Stomach (tissue), 9 donors: ENCODE data around the gene GMCL2. TPM values are rescaled to one million over a fixed set of nuclear protein-coding genes. Genes with fewer than 3 reads are reported as not detected.

Experiments
- DNase-seq, 2 donors: peaks; one replicate each; pipeline versions ENCODE4 v3.0.0 to v3.0.0-alpha.2; 2013 to 2019
- H3K27ac ChIP-seq, 5 donors: fragments of 200-600 bp in 4 of 5; sonication (generic) in 4 of 5; one replicate each; pipeline ENCODE4 v1.5.1; 2013 to 2019; ENCODE audit warnings: mild to moderate bottlenecking in 1 of 5, moderate library complexity in 1 of 5
- H3K27me3 ChIP-seq, 3 donors: fragments of 200-600 bp; sonication (generic); one replicate each; pipeline ENCODE4 v1.5.1; 2017 to 2019; ENCODE audit warnings: mixed run types in 1 of 3
- H3K36me3 ChIP-seq, 4 donors: fragments of 200-600 bp; sonication (generic); 1 replicate in 3 of 4; 2 replicates in 1 of 4; pipeline ENCODE4 v1.5.1; 2016 to 2019
- H3K4me1 ChIP-seq, 4 donors: fragments of 200-600 bp; sonication (generic); one replicate each; pipeline ENCODE4 v1.5.1; 2016 to 2019
- H3K4me3 ChIP-seq, 4 donors: fragments of 200-600 bp; sonication (generic) in 3 of 4; one replicate each; pipeline ENCODE4 v1.5.1; 2016 to 2019; ENCODE audit warnings: mild to moderate bottlenecking in 1 of 4
- H3K9me3 ChIP-seq, 4 donors: fragments of 200-600 bp; sonication (generic); one replicate each; pipeline ENCODE4 v1.5.1; 2016 to 2019
- CTCF ChIP-seq, 7 experiments: fragments of 450-650 bp in 4 of 7; fragments of 200-600 bp in 3 of 7; sonication (generic) in 3 of 7; IDR thresholded peaks; one replicate each; pipeline ENCODE4 v1.5.1; 2016 to 2019; ENCODE audit warnings: antibody characterized with exemption in 7 of 7, control low read depth in 2 of 7, mild to moderate bottlenecking in 1 of 7
- EP300 ChIP-seq: sonication (generic); formaldehyde crosslinking; IDR thresholded peaks from one replicate; pipeline ENCODE4 v1.6.1; 2017; ENCODE audit warnings: antibody characterized with exemption
- POLR2A ChIP-seq, 4 donors: fragments of 450-650 bp; IDR thresholded peaks; one replicate each; pipeline ENCODE4 v1.6.1; 2016; ENCODE audit warnings: antibody characterized with exemption in 4 of 4, control low read depth in 2 of 4, mild to moderate bottlenecking in 1 of 4, moderate library complexity in 1 of 4
- POLR2AphosphoS5 ChIP-seq, 3 donors: sonication (generic); formaldehyde crosslinking; IDR thresholded peaks; one replicate each; pipeline ENCODE4 v1.6.1; 2016; ENCODE audit warnings: antibody characterized with exemption in 3 of 3
- WGBS, 5 donors: extraction: QIAGEN DNeasy Blood & Tissue Kit in 3 of 5; methylation state at CpG; one replicate each; pipeline versions ENCODE4 v1.1.5 to v1.1.7; 2013 to 2018; 5-methylcytosine and 5-hydroxymethylcytosine counted together
- intact Hi-C: fragments of 100-400 bp; cut with DNase I; formaldehyde crosslinking; loops from one replicate; pipeline ENCODE4 v1.15.1; 2023; ENCODE audit warnings: low total_unique reads
- polyA plus RNA-seq, 3 donors: library from polyadenylated mRNA; stranded (reverse); fragments of 200-250 nt; gene quantifications; one replicate each; pipeline ENCODE4 v1.2.3, GENCODE V29; 2013
- total RNA-seq, 5 donors: library from RNA; depleted of rRNA; stranded (reverse); fragments of >200 nt; gene quantifications; one replicate each; pipeline versions ENCODE4 v1.1.0 to v1.2.3, GENCODE V29; 2014 to 2016
- donor health status: healthy with polysubstance abuse.
- donor health status: Bipolar disorder and iron deficiency.
- donor health status: healthy.

The GMCL2 gene
- total and polyA plus RNA-seq, 8 donors, result not detected

- 88 to 94% (median 92%) methylated on average over 3 of the region's 3 CpGs for WGBS, 5 donors
- H3K27ac ChIP-seq, result no peak overlapping the region
- TF ChIP-seq CTCF (IDR thresholded peaks at IDR 0.05), result no peak
- TF ChIP-seq POLR2AphosphoS5 (IDR thresholded peaks at IDR 0.05), result no peak
- no peak for TF ChIP-seq POLR2A (IDR thresholded peaks at IDR 0.05)
- TF ChIP-seq EP300, result no peak
- peaks cover 11 to 57% (median 30%) of the 10 kb centered on the region in 4 donors for H3K4me1 ChIP-seq
- H3K9me3 ChIP-seq, result no peaks in the 10 kb centered on the region
- H3K36me3 ChIP-seq, result peaks cover 33 to 85% (median 69%) of the 10 kb centered on the region in 4 donors
- no peak for DNase-seq
- intact Hi-C loops, result no loop called here
- no peaks in the 10 kb centered on the region for H3K27me3 ChIP-seq
- no peak overlapping the region for H3K4me3 ChIP-seq
Measured at GRCh38 chr5:178227929-178228328, 40.8 kb upstream of the GMCL2 start.

DNA sequence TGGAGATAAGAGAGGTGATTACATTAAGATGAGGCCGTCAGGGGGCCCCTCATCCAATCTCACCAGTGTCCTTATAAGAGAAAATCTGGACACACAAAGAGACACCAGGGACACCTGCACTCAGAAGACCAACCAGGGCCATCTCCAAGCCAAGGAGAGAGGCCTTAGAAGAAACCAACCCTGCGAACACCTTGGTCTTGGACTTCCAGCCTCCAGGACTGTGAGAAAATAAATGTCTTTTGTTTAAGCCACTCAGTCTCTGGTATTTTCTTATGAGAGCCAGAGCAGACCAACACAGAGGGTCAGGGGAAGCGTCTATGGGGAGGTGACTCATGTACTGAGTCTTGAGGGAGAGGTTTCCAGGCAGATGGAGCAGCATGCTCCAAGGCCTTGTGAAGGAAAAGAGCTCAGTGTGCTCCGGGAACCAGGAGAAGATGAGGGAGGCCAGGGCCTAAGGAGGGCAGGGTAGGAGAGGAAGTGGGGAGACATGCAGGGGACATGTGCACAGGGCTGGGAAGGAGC, 40.0 kb upstream of the GMCL2 start:
- H3K36me3 ChIP-seq, result peaks cover 38 to 92% (median 77%) of the 10 kb centered on the region in 4 donors
- H3K4me3 ChIP-seq, result no peak overlapping the region
- H3K9me3 ChIP-seq, result no peaks in the 10 kb centered on the region
- intact Hi-C loops, result no loop called here
- 87 to 98% (median 95%) methylated on average over 4 of the region's 4 CpGs for WGBS, 5 donors
- H3K27me3 ChIP-seq, result no peaks in the 10 kb centered on the region
- no peak for DNase-seq
- H3K4me1 ChIP-seq, result peaks cover 11 to 54% (median 26%) of the 10 kb centered on the region in 4 donors
- TF ChIP-seq POLR2A (IDR thresholded peaks at IDR 0.05) (no peak), EP300 (no peak), POLR2AphosphoS5 (IDR thresholded peaks at IDR 0.05) (no peak)
- no peak overlapping the region for H3K27ac ChIP-seq

GRCh38 chr5:178225174-178225573, 38.0 kb upstream of the GMCL2 start:
- no peaks in the 10 kb centered on the region for H3K9me3 ChIP-seq
- H3K36me3 ChIP-seq, result peaks cover 44 to 98% (median 86%) of the 10 kb centered on the region in 4 donors
- 88 to 97% (median 95%) methylated on average over 6 of the region's 6 CpGs for WGBS, 5 donors
- H3K27me3 ChIP-seq, result no peaks in the 10 kb centered on the region
- H3K4me3 ChIP-seq, result no peak overlapping the region
- intact Hi-C loops, result no loop called here
- TF ChIP-seq CTCF (IDR thresholded peaks at IDR 0.05), result no peak
- TF ChIP-seq POLR2AphosphoS5 (IDR thresholded peaks at IDR 0.05), result no peak
- TF ChIP-seq POLR2A (IDR thresholded peaks at IDR 0.05), result no peak
- no peak for TF ChIP-seq EP300
- DNase-seq, result no peak
- peaks cover 0 to 35% (median 12%) of the 10 kb centered on the region in 4 donors for H3K4me1 ChIP-seq
- H3K27ac ChIP-seq, result no peak overlapping the region

DNA sequence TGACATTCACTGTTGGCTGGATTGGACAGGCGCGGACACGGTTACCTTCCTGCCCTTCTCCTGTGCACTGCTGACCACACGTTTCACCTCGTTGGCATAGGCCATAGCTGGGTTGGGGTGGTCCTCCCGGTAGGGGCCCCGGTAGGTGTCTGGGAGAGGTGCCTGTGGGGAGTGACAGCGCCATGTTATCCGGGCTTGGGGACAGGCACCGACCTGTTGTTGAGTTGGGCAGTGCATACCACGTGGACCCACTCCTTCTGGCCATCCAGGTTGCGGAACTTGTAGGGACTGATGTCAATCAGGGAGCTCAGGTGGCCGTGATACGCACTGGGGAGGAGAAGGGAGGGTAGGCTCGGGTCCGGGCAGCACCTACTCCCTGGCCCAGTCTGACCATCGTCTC, 37.2 kb upstream of the GMCL2 start:
- intact Hi-C loops, result no loop called here
- no peaks in the 10 kb centered on the region for H3K9me3 ChIP-seq
- H3K27ac ChIP-seq, result no peak overlapping the region
- H3K36me3 ChIP-seq, result peaks cover 39 to 98% (median 87%) of the 10 kb centered on the region in 4 donors
- H3K4me1 ChIP-seq, result peaks cover 0 to 27% (median 6%) of the 10 kb centered on the region in 4 donors
- H3K27me3 ChIP-seq, result no peaks in the 10 kb centered on the region
- 92 to 95% (median 93%) methylated on average over 4 to 17 of the region's 17 CpGs for WGBS, 5 donors
- TF ChIP-seq EP300 (no peak), POLR2A (IDR thresholded peaks at IDR 0.05) (no peak), POLR2AphosphoS5 (IDR thresholded peaks at IDR 0.05) (no peak), CTCF (IDR thresholded peaks at IDR 0.05) (no peak)
- DNase-seq, result no peak
- H3K4me3 ChIP-seq, result no peak overlapping the region

- H3K4me3 ChIP-seq, result no peak overlapping the region
- no peaks in the 10 kb centered on the region for H3K27me3 ChIP-seq
- 72 to 91% (median 76%) methylated on average over 13 of the region's 13 CpGs for WGBS, 5 donors
- no peak for DNase-seq
- no peak overlapping the region for H3K27ac ChIP-seq
- peaks cover 0 to 22% (median 4%) of the 10 kb centered on the region in 4 donors for H3K4me1 ChIP-seq
- H3K36me3 ChIP-seq, result peaks cover 37 to 98% (median 85%) of the 10 kb centered on the region in 4 donors
- H3K9me3 ChIP-seq, result no peaks in the 10 kb centered on the region
- TF ChIP-seq POLR2A (IDR thresholded peaks at IDR 0.05) (no peak), POLR2AphosphoS5 (IDR thresholded peaks at IDR 0.05) (no peak), EP300 (no peak), CTCF (IDR thresholded peaks at IDR 0.05) (no peak)
- intact Hi-C loops, result no loop called here
Measured at GRCh38 chr5:178223828-178224335, 36.7 kb upstream of the GMCL2 start.
